GM12892 (cell line): Measurements from ENCODE around the gene PRKN.

Experiments used
- POLR2A ChIP-seq: IDR thresholded peaks from 2 replicates; pipeline ENCODE4 v1.6.1; 2011; ENCODE audit warnings: low read depth, low read length, control low read depth
- POLR2AphosphoS5 ChIP-seq: IDR thresholded peaks from 2 replicates; pipeline ENCODE4 v1.6.1; 2011; ENCODE audit warnings: low read depth, low read length, control low read depth
- TAF1 ChIP-seq: IDR thresholded peaks from 2 replicates; pipeline ENCODE4 v1.6.1; 2011; ENCODE audit warnings: low read depth, mild to moderate bottlenecking, control low read depth, low read length, borderline replicate concordance

DNA sequence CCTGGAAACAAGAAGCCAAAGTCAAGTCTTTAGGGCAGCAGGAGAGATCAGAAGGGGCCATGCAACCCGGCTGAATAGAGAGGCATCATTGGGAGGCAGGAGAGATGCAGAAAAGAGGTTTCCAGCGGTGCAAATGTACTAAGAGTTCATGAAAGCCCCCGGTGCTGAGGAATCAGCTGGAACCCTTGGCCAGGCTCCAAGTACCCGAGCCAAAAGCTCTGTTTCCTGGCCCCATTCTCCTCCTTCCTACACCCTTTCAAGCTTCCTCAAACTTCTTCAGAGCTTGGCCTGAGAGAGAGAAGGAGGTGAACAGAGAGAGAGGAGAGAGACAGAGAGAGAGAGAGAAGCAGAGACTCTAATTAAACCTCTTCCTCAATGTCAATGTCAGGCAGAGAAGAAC, 433.5 kb downstream of the PRKN start:
- no peak for TF ChIP-seq POLR2A
- TF ChIP-seq POLR2AphosphoS5 = no peak
- no peak for TF ChIP-seq TAF1
